ENCODE measurements around the gene SHC3. TPM values are rescaled to one million over a fixed set of nuclear protein-coding genes. Genes with fewer than 3 reads are reported as not detected.
A peak's percentile ranks its signal among the peaks of the same experiment; 100 is the strongest.

SHC3 gene
- total and polyA plus RNA-seq, 2 donors (not counting 1 experiment from before 2014, with no cell fraction given) = 1.7 to 16.2 TPM

DNA sequence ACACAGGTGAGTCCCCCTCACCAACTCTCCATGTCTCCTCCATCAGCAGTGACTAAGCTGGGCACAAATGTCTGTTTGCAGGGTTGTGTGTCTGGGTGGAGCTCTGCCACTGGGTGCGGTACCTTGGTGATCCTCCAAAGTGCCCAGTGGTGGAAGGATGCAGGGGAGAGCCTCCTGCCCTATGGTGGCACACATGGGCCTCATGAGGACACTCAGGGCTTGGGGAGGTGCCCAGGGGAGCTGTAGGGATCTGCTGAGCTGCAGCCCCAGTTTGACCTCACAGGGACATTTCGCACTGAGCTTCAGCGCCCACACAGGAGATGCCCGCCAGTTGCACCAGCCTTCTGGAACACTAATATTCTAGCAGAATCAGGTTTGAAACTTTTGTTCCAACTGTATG lies 157.9 kb downstream of the SHC3 start:
- H2AFZ ChIP-seq (ENCODE audit: low read length) = no peak overlapping the region
- no peaks in the 10 kb centered on the region for H3K79me2 ChIP-seq (ENCODE audit: control insufficient read depth, insufficient read depth, low read length)
- H3K4me3 ChIP-seq (replicated peaks in 1 of 4; ENCODE audit: control extremely low read depth in 1 of 4, insufficient read depth in 1 of 4, low read depth in 3 of 4, low read length in 4 of 4) = no peak overlapping the region
- H4K20me1 ChIP-seq (ENCODE audit: control insufficient read depth, extremely low read depth, insufficient read depth, low read length) = no peaks in the 10 kb centered on the region
- no peaks in the 10 kb centered on the region for H3K27me3 ChIP-seq (ENCODE audit: control insufficient read depth, insufficient read depth, low read length)
- H3K36me3 ChIP-seq (ENCODE audit: control insufficient read depth, insufficient read depth, low read length) = no peaks in the 10 kb centered on the region
- DNase-seq (ENCODE audit: low read depth in 2 of 2) = no peak
- no peaks in the 10 kb centered on the region for H3K9me3 ChIP-seq (ENCODE audit: control insufficient read depth, insufficient read depth, low read depth, low read length)
- no peak overlapping the region for H3K27ac ChIP-seq (ENCODE audit: insufficient read depth, low read length)
- no peak overlapping the region for H3K9ac ChIP-seq (ENCODE audit: insufficient read depth, low read length)
- TF ChIP-seq EZH2 (IDR thresholded peaks at IDR 0.05; ENCODE audit: low read length, missing control alignments) (no peak), CTCF (conservative IDR thresholded peaks at IDR 0.05 in 1 of 2, IDR thresholded peaks at IDR 0.05 in 1 of 2; ENCODE audit: low read depth in 1 of 2, low read length in 2 of 2) (no peak)
- peaks cover 22% of the 10 kb centered on the region for H3K4me1 ChIP-seq (ENCODE audit: control insufficient read depth, extremely low read depth, insufficient read depth, low read length)
- no peak overlapping the region for H3K4me2 ChIP-seq (ENCODE audit: extremely low read depth, insufficient read depth, low read length)

GRCh38 chr9:89015336-89015735 lies 163.3 kb downstream of the SHC3 start:
- TF ChIP-seq EZH2 (IDR thresholded peaks at IDR 0.05; ENCODE audit: low read length, missing control alignments) = no peak
- TF ChIP-seq CTCF (conservative IDR thresholded peaks at IDR 0.05 in 1 of 2, IDR thresholded peaks at IDR 0.05 in 1 of 2; ENCODE audit: low read depth in 1 of 2, low read length in 2 of 2) = no peak
- H3K9ac ChIP-seq (ENCODE audit: insufficient read depth, low read length) = no peak overlapping the region
- DNase-seq (ENCODE audit: low read depth in 2 of 2) = peak in 1 of 2 donors; percentile 70
- no peak overlapping the region for H3K27ac ChIP-seq (ENCODE audit: insufficient read depth, low read length)
- H4K20me1 ChIP-seq (ENCODE audit: control insufficient read depth, extremely low read depth, insufficient read depth, low read length) = no peaks in the 10 kb centered on the region
- H3K4me1 ChIP-seq (ENCODE audit: control insufficient read depth, extremely low read depth, insufficient read depth, low read length) = no peaks in the 10 kb centered on the region
- H3K4me2 ChIP-seq (ENCODE audit: extremely low read depth, insufficient read depth, low read length) = no peak overlapping the region
- H3K27me3 ChIP-seq (ENCODE audit: control insufficient read depth, insufficient read depth, low read length) = no peaks in the 10 kb centered on the region
- H3K9me3 ChIP-seq (ENCODE audit: control insufficient read depth, insufficient read depth, low read depth, low read length) = no peaks in the 10 kb centered on the region
- H2AFZ ChIP-seq (ENCODE audit: low read length) = no peak overlapping the region
- H3K4me3 ChIP-seq (replicated peaks in 1 of 4; ENCODE audit: control extremely low read depth in 1 of 4, insufficient read depth in 1 of 4, low read depth in 3 of 4, low read length in 4 of 4) = no peak overlapping the region
- no peaks in the 10 kb centered on the region for H3K36me3 ChIP-seq (ENCODE audit: control insufficient read depth, insufficient read depth, low read length)
- H3K79me2 ChIP-seq (ENCODE audit: control insufficient read depth, insufficient read depth, low read length) = no peaks in the 10 kb centered on the region

- Histone ChIP-seq H3K27me3 (ENCODE audit: control insufficient read depth, insufficient read depth, low read length) (no peaks in the 10 kb centered on the region), H3K4me1 (ENCODE audit: control insufficient read depth, extremely low read depth, insufficient read depth, low read length) (no peaks in the 10 kb centered on the region), H3K27ac (ENCODE audit: insufficient read depth, low read length) (no peak overlapping the region), H3K9ac (ENCODE audit: insufficient read depth, low read length) (no peak overlapping the region), H3K9me3 (ENCODE audit: control insufficient read depth, insufficient read depth, low read depth, low read length) (no peaks in the 10 kb centered on the region), H2AFZ (ENCODE audit: low read length) (no peak overlapping the region), H4K20me1 (ENCODE audit: control insufficient read depth, extremely low read depth, insufficient read depth, low read length) (no peaks in the 10 kb centered on the region), H3K79me2 (ENCODE audit: control insufficient read depth, insufficient read depth, low read length) (no peaks in the 10 kb centered on the region), H3K4me2 (ENCODE audit: extremely low read depth, insufficient read depth, low read length) (no peak overlapping the region), H3K4me3 (replicated peaks in 1 of 4; ENCODE audit: control extremely low read depth in 1 of 4, insufficient read depth in 1 of 4, low read depth in 3 of 4, low read length in 4 of 4) (no peak overlapping the region), H3K36me3 (ENCODE audit: control insufficient read depth, insufficient read depth, low read length) (no peaks in the 10 kb centered on the region)
- TF ChIP-seq EZH2 (IDR thresholded peaks at IDR 0.05; ENCODE audit: low read length, missing control alignments) (no peak), CTCF (conservative IDR thresholded peaks at IDR 0.05 in 1 of 2, IDR thresholded peaks at IDR 0.05 in 1 of 2; ENCODE audit: low read depth in 1 of 2, low read length in 2 of 2) (no peak)
- DNase-seq (ENCODE audit: low read depth in 2 of 2) = no peak
Measured at GRCh38 chr9:89014153-89014552, 164.5 kb downstream of the SHC3 start.
